ENCODE measurements around the gene HAO2. TPM values are rescaled to one million over a fixed set of nuclear protein-coding genes. Genes with fewer than 3 reads are reported as not detected.

The HAO2 gene
- total and polyA plus RNA-seq, 2 experiments from 2014 or later, result not detected

DNA sequence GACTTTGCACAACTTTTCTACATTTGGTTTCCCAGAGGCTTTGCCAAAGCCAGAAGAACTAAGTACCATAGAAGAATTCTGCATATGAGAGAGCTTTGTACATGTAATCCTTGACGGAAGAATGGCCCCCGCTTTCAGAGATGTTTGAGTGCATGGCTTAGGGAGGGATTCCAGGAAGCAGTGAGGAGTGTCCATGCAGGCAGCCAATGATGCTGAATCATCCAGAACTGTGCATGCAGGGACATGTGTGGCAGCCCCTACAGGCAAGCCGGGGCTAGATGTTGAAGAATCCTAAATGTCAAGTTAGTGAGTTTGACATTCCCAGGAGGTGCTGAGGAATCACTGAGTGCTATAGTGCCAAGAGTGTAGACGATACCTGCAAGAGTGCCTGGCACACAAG, 9.9 kb upstream of the HAO2 start:
- H3K36me3 Mint-ChIP-seq (ENCODE audit: low read depth), result peaks cover 20% of the 10 kb centered on the region
- no peak overlapping the region for H2AFZ ChIP-seq

More for the DNA sequence above, 9.9 kb upstream of the HAO2 start:
- H3K4me3 Mint-ChIP-seq, result no peak overlapping the region
- no peak overlapping the region for H3K4me3 ChIP-seq
- H3K79me2 ChIP-seq (replicated peaks; ENCODE audit: insufficient read depth), result no peaks in the 10 kb centered on the region
- H3K27me3 Mint-ChIP-seq (ENCODE audit: insufficient read depth, low read depth, poor library complexity), result peaks cover 3% of the 10 kb centered on the region
- no peaks in the 10 kb centered on the region for H3F3A ChIP-seq (replicated peaks; ENCODE audit: low read depth)
- peaks cover 10% of the 10 kb centered on the region; the same call in 1 of the 2 replicates for H3K9me2 ChIP-seq (ENCODE audit: insufficient read depth)
- H4K20me1 ChIP-seq (replicated peaks; ENCODE audit: insufficient read depth), result no peaks in the 10 kb centered on the region
- no peak overlapping the region for H3K27ac ChIP-seq (ENCODE audit: low read depth)
- peaks cover 15% of the 10 kb centered on the region for H3K9me3 Mint-ChIP-seq
- H3K36me3 ChIP-seq (ENCODE audit: insufficient read depth), result 0 out of 2 replicates have a peak, but pooled peaks cover 5% of the 10 kb centered on the region
- peaks cover 3% of the 10 kb centered on the region; the same call in 1 of the 2 replicates for H3K4me1 ChIP-seq (ENCODE audit: insufficient read depth)
- H3K27ac Mint-ChIP-seq, result no peak overlapping the region
- H3K4me1 Mint-ChIP-seq, result peaks cover 13% of the 10 kb centered on the region
- TF ChIP-seq STAT1 (IDR thresholded peaks at IDR 0.05; ENCODE audit: unreplicated experiment), result no peak
- TF ChIP-seq REST (IDR thresholded peaks at IDR 0.05; ENCODE audit: unreplicated experiment), result no peak
- no peak for TF ChIP-seq EZH2phosphoT487 (IDR thresholded peaks at IDR 0.05; ENCODE audit: unreplicated experiment)
- TF ChIP-seq POLR2AphosphoS5 (IDR thresholded peaks at IDR 0.05; ENCODE audit: low read depth), result no peak
- TF ChIP-seq ZNF331 (CRISPR knock-in tag; IDR thresholded peaks at IDR 0.05; ENCODE audit: low read depth), result no peak
- TF ChIP-seq CREB1 (CRISPR knock-in tag; IDR thresholded peaks at IDR 0.05; ENCODE audit: low read depth), result no peak
- TF ChIP-seq, protein P1, sequence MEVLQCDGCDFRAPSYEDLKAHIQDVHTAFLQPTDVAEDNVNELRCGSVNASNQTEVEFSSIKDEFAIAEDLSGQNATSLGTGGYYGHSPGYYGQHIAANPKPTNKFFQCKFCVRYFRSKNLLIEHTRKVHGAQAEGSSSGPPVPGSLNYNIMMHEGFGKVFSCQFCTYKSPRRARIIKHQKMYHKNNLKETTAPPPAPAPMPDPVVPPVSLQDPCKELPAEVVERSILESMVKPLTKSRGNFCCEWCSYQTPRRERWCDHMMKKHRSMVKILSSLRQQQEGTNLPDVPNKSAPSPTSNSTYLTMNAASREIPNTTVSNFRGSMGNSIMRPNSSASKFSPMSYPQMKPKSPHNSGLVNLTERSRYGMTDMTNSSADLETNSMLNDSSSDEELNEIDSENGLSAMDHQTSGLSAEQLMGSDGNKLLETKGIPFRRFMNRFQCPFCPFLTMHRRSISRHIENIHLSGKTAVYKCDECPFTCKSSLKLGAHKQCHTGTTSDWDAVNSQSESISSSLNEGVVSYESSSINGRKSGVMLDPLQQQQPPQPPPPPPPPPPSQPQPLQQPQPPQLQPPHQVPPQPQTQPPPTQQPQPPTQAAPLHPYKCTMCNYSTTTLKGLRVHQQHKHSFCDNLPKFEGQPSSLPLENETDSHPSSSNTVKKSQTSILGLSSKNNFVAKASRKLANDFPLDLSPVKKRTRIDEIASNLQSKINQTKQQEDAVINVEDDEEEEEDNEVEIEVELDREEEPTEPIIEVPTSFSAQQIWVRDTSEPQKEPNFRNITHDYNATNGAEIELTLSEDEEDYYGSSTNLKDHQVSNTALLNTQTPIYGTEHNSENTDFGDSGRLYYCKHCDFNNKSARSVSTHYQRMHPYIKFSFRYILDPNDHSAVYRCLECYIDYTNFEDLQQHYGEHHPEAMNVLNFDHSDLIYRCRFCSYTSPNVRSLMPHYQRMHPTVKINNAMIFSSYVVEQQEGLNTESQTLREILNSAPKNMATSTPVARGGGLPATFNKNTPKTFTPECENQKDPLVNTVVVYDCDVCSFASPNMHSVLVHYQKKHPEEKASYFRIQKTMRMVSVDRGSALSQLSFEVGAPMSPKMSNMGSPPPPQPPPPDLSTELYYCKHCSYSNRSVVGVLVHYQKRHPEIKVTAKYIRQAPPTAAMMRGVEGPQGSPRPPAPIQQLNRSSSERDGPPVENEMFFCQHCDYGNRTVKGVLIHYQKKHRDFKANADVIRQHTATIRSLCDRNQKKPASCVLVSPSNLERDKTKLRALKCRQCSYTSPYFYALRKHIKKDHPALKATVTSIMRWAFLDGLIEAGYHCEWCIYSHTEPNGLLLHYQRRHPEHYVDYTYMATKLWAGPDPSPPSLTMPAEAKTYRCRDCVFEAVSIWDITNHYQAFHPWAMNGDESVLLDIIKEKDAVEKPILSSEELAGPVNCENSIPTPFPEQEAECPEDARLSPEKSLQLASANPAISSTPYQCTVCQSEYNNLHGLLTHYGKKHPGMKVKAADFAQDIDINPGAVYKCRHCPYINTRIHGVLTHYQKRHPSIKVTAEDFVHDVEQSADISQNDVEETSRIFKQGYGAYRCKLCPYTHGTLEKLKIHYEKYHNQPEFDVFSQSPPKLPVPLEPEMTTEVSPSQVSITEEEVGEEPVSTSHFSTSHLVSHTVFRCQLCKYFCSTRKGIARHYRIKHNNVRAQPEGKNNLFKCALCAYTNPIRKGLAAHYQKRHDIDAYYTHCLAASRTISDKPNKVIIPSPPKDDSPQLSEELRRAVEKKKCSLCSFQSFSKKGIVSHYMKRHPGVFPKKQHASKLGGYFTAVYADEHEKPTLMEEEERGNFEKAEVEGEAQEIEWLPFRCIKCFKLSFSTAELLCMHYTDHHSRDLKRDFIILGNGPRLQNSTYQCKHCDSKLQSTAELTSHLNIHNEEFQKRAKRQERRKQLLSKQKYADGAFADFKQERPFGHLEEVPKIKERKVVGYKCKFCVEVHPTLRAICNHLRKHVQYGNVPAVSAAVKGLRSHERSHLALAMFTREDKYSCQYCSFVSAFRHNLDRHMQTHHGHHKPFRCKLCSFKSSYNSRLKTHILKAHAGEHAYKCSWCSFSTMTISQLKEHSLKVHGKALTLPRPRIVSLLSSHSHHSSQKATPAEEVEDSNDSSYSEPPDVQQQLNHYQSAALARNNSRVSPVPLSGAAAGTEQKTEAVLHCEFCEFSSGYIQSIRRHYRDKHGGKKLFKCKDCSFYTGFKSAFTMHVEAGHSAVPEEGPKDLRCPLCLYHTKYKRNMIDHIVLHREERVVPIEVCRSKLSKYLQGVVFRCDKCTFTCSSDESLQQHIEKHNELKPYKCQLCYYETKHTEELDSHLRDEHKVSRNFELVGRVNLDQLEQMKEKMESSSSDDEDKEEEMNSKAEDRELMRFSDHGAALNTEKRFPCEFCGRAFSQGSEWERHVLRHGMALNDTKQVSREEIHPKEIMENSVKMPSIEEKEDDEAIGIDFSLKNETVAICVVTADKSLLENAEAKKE (CRISPR knock-in tag; IDR thresholded peaks at IDR 0.05), result no peak
- no peak for TF ChIP-seq JUNB (IDR thresholded peaks at IDR 0.05; ENCODE audit: unreplicated experiment)
- TF ChIP-seq ETS1 (IDR thresholded peaks at IDR 0.05), result no peak
- no peak for TF ChIP-seq NANOG (IDR thresholded peaks at IDR 0.05; ENCODE audit: borderline replicate concordance)
- no peak for TF ChIP-seq ZNF114 (CRISPR knock-in tag; IDR thresholded peaks at IDR 0.05)
- no peak for TF ChIP-seq EZH2 (IDR thresholded peaks at IDR 0.05; ENCODE audit: low read depth, unreplicated experiment)
- TF ChIP-seq, protein P2, sequence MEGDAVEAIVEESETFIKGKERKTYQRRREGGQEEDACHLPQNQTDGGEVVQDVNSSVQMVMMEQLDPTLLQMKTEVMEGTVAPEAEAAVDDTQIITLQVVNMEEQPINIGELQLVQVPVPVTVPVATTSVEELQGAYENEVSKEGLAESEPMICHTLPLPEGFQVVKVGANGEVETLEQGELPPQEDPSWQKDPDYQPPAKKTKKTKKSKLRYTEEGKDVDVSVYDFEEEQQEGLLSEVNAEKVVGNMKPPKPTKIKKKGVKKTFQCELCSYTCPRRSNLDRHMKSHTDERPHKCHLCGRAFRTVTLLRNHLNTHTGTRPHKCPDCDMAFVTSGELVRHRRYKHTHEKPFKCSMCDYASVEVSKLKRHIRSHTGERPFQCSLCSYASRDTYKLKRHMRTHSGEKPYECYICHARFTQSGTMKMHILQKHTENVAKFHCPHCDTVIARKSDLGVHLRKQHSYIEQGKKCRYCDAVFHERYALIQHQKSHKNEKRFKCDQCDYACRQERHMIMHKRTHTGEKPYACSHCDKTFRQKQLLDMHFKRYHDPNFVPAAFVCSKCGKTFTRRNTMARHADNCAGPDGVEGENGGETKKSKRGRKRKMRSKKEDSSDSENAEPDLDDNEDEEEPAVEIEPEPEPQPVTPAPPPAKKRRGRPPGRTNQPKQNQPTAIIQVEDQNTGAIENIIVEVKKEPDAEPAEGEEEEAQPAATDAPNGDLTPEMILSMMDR (conservative IDR thresholded peaks at IDR 0.05; ENCODE audit: low read depth in 2 of 2), result no peak
- no peak overlapping the region for H3K4me2 ChIP-seq
- ATAC-seq, result no peak
- no peaks in the 10 kb centered on the region for H3K27me3 ChIP-seq (ENCODE audit: insufficient read depth)
- DNase-seq (ENCODE audit: low spot score), result no peak
